Measurements from ENCODE around the gene SPSB1.

Gene SPSB1

GRCh38 chr1:9281071-9281827 lies 11.4 kb upstream of the SPSB1 start:
- peak overlapping the region; percentile 58 for H3K27ac Mint-ChIP-seq
- peaks cover 36% of the 10 kb centered on the region for H3K4me1 Mint-ChIP-seq
- no peak overlapping the region for H3K4me3 Mint-ChIP-seq
- H3K36me3 Mint-ChIP-seq: peaks cover 6% of the 10 kb centered on the region
- no peak for ATAC-seq
- H3K27me3 Mint-ChIP-seq: peaks cover 55% of the 10 kb centered on the region
- H3K9me3 Mint-ChIP-seq: peaks cover 8% of the 10 kb centered on the region

- no peak overlapping the region for H3K4me3 Mint-ChIP-seq
- peaks cover 61% of the 10 kb centered on the region for H3K27me3 Mint-ChIP-seq
- no peaks in the 10 kb centered on the region for H3K36me3 Mint-ChIP-seq
- H3K4me1 Mint-ChIP-seq: peaks cover 38% of the 10 kb centered on the region
- ATAC-seq: no peak
- peaks cover 6% of the 10 kb centered on the region for H3K9me3 Mint-ChIP-seq
- no peak overlapping the region for H3K27ac Mint-ChIP-seq
Observed at GRCh38 chr1:9281908-9282695, 10.6 kb upstream of the SPSB1 start.

GRCh38 chr1:9282696-9282955 lies 10.1 kb upstream of the SPSB1 start:
- peaks cover 6% of the 10 kb centered on the region for H3K9me3 Mint-ChIP-seq
- H3K4me3 Mint-ChIP-seq: no peak overlapping the region
- peaks cover 38% of the 10 kb centered on the region for H3K4me1 Mint-ChIP-seq
- H3K36me3 Mint-ChIP-seq: no peaks in the 10 kb centered on the region
- no peak overlapping the region for H3K27ac Mint-ChIP-seq
- H3K27me3 Mint-ChIP-seq: peaks cover 61% of the 10 kb centered on the region
- no peak for ATAC-seq

- ATAC-seq: no peak
- H3K9me3 Mint-ChIP-seq: peaks cover 9% of the 10 kb centered on the region
- H3K4me1 Mint-ChIP-seq: peaks cover 38% of the 10 kb centered on the region
- H3K27ac Mint-ChIP-seq: no peak overlapping the region
- H3K27me3 Mint-ChIP-seq: peaks cover 60% of the 10 kb centered on the region
- H3K4me3 Mint-ChIP-seq: no peak overlapping the region
- H3K36me3 Mint-ChIP-seq: no peaks in the 10 kb centered on the region
Observed at GRCh38 chr1:9284061-9284460, 8.6 kb upstream of the SPSB1 start.

- Mint-ChIP-seq H3K4me3 (no peak overlapping the region), H3K4me1 (peaks cover 26% of the 10 kb centered on the region)
Observed at GRCh38 chr1:9286556-9286955, 6.1 kb upstream of the SPSB1 start.

GRCh38 chr1:9289090-9289534 lies 3.6 kb upstream of the SPSB1 start:
- Mint-ChIP-seq H3K27ac (no peak overlapping the region), H3K4me3 (no peak overlapping the region), H3K4me1 (peaks cover 10% of the 10 kb centered on the region), H3K27me3 (peaks cover 11% of the 10 kb centered on the region), H3K36me3 (no peaks in the 10 kb centered on the region), H3K9me3 (peaks cover 9% of the 10 kb centered on the region)
- no peak for ATAC-seq

More at GRCh38 chr1:9286556-9286955, 6.1 kb upstream of the SPSB1 start:
- no peaks in the 10 kb centered on the region for H3K36me3 Mint-ChIP-seq
- H3K27ac Mint-ChIP-seq: no peak overlapping the region
- peaks cover 9% of the 10 kb centered on the region for H3K9me3 Mint-ChIP-seq
- ATAC-seq: no peak
- H3K27me3 Mint-ChIP-seq: peaks cover 36% of the 10 kb centered on the region

- no peak for ATAC-seq
- H3K4me1 Mint-ChIP-seq: peaks cover 5% of the 10 kb centered on the region
- H3K27ac Mint-ChIP-seq: no peak overlapping the region
- H3K36me3 Mint-ChIP-seq: no peaks in the 10 kb centered on the region
- peaks cover 11% of the 10 kb centered on the region for H3K27me3 Mint-ChIP-seq
- H3K9me3 Mint-ChIP-seq: peaks cover 6% of the 10 kb centered on the region
- no peak overlapping the region for H3K4me3 Mint-ChIP-seq
Observed at GRCh38 chr1:9289711-9290485, 2.8 kb upstream of the SPSB1 start.

GRCh38 chr1:9291914-9292360 lies 757 bp upstream of the SPSB1 start:
- ATAC-seq: no peak
- H3K4me1 Mint-ChIP-seq: no peaks in the 10 kb centered on the region
- no peaks in the 10 kb centered on the region for H3K27me3 Mint-ChIP-seq
- H3K27ac Mint-ChIP-seq: no peak overlapping the region
- H3K4me3 Mint-ChIP-seq: peak overlapping the region; percentile 19
- no peaks in the 10 kb centered on the region for H3K36me3 Mint-ChIP-seq
- peaks cover 4% of the 10 kb centered on the region for H3K9me3 Mint-ChIP-seq

GRCh38 chr1:9293241-9293532 lies 493 bp downstream of the SPSB1 start:
- Mint-ChIP-seq H3K4me3 (no peak overlapping the region), H3K9me3 (peaks cover 4% of the 10 kb centered on the region), H3K36me3 (no peaks in the 10 kb centered on the region), H3K27me3 (no peaks in the 10 kb centered on the region), H3K4me1 (no peaks in the 10 kb centered on the region), H3K27ac (no peak overlapping the region)
- ATAC-seq: no peak

GRCh38 chr1:9293533-9294404 lies 1.1 kb downstream of the SPSB1 start:
- Mint-ChIP-seq H3K27me3 (no peaks in the 10 kb centered on the region), H3K27ac (no peak overlapping the region), H3K4me3 (no peak overlapping the region), H3K36me3 (no peaks in the 10 kb centered on the region), H3K4me1 (no peaks in the 10 kb centered on the region), H3K9me3 (peaks cover 3% of the 10 kb centered on the region)
- peak; percentile 45 for ATAC-seq

- Mint-ChIP-seq H3K27me3 (no peaks in the 10 kb centered on the region), H3K4me3 (no peak overlapping the region), H3K9me3 (no peaks in the 10 kb centered on the region), H3K4me1 (no peaks in the 10 kb centered on the region), H3K36me3 (no peaks in the 10 kb centered on the region), H3K27ac (no peak overlapping the region)
- no peak for ATAC-seq
Observed at GRCh38 chr1:9294405-9294773, 1.7 kb downstream of the SPSB1 start.

GRCh38 chr1:9294910-9295636 lies 2.4 kb downstream of the SPSB1 start:
- H3K27me3 Mint-ChIP-seq: no peaks in the 10 kb centered on the region
- no peak overlapping the region for H3K4me3 Mint-ChIP-seq
- no peaks in the 10 kb centered on the region for H3K36me3 Mint-ChIP-seq
- H3K4me1 Mint-ChIP-seq: no peaks in the 10 kb centered on the region
- no peaks in the 10 kb centered on the region for H3K9me3 Mint-ChIP-seq
- H3K27ac Mint-ChIP-seq: no peak overlapping the region
- ATAC-seq: no peak

GRCh38 chr1:9295884-9296283 lies 3.2 kb downstream of the SPSB1 start:
- Mint-ChIP-seq H3K27ac (no peak overlapping the region), H3K36me3 (no peaks in the 10 kb centered on the region), H3K9me3 (no peaks in the 10 kb centered on the region), H3K4me3 (no peak overlapping the region), H3K27me3 (no peaks in the 10 kb centered on the region), H3K4me1 (peaks cover 3% of the 10 kb centered on the region)
- ATAC-seq: no peak

GRCh38 chr1:9296850-9297249 lies 4.2 kb downstream of the SPSB1 start:
- Mint-ChIP-seq H3K27me3 (no peaks in the 10 kb centered on the region), H3K4me1 (peaks cover 4% of the 10 kb centered on the region), H3K27ac (no peak overlapping the region), H3K4me3 (no peak overlapping the region), H3K9me3 (no peaks in the 10 kb centered on the region), H3K36me3 (no peaks in the 10 kb centered on the region)
- ATAC-seq: no peak
